Measurements from ENCODE around the gene MRPL10. TPM values are rescaled to one million over a fixed set of nuclear protein-coding genes. Genes with fewer than 3 reads are reported as not detected.

Gene MRPL10
- total RNA-seq, 1 donor from 2014 or later, result 48.2 TPM

- Histone ChIP-seq H3K9ac (no peak overlapping the region), H4K20me1 (ENCODE audit: low read depth) (peaks cover 4% of the 10 kb centered on the region), H3K79me2 (ENCODE audit: low read depth) (no peaks in the 10 kb centered on the region), H3K36me3 (no peaks in the 10 kb centered on the region), H3F3A (ENCODE audit: low read depth) (no peaks in the 10 kb centered on the region), H3K27me3 (peaks cover 23% of the 10 kb centered on the region), H3K4me2 (no peak overlapping the region), H3K27ac (no peak overlapping the region), H3K9me3 (ENCODE audit: low read depth) (no peaks in the 10 kb centered on the region), H3K4me3 (no peak overlapping the region), H2AFZ (replicated peaks) (no peak overlapping the region), H3K4me1 (no peaks in the 10 kb centered on the region)
- Mint-ChIP-seq H3K36me3 (no peaks in the 10 kb centered on the region), H3K27me3 (ENCODE audit: insufficient read depth, low read depth) (peaks cover 29% of the 10 kb centered on the region), H3K9me3 (no peaks in the 10 kb centered on the region), H3K4me1 (no peaks in the 10 kb centered on the region), H3K27ac (no peak overlapping the region), H3K4me3 (no peak overlapping the region)
- TF ChIP-seq EZH2 (IDR thresholded peaks at IDR 0.05), result no peak
- no peak for TF ChIP-seq CTCF (IDR thresholded peaks at IDR 0.05)
- TF ChIP-seq EZH2phosphoT487 (IDR thresholded peaks at IDR 0.05), result no peak
- no peak for DNase-seq (ENCODE audit: low spot score)
Observed at GRCh38 chr17:47801176-47801765, 30.1 kb downstream of the MRPL10 start.

GRCh38 chr17:47800686-47801085 is 30.7 kb downstream of the MRPL10 start:
- Histone ChIP-seq H3K9ac (no peak overlapping the region), H4K20me1 (ENCODE audit: low read depth) (peaks cover 4% of the 10 kb centered on the region), H3F3A (ENCODE audit: low read depth) (no peaks in the 10 kb centered on the region), H3K27me3 (peaks cover 29% of the 10 kb centered on the region), H2AFZ (replicated peaks) (no peak overlapping the region), H3K4me3 (no peak overlapping the region), H3K79me2 (ENCODE audit: low read depth) (no peaks in the 10 kb centered on the region), H3K9me3 (ENCODE audit: low read depth) (no peaks in the 10 kb centered on the region), H3K4me2 (no peak overlapping the region), H3K36me3 (no peaks in the 10 kb centered on the region), H3K27ac (no peak overlapping the region), H3K4me1 (no peaks in the 10 kb centered on the region)
- Mint-ChIP-seq H3K4me1 (no peaks in the 10 kb centered on the region), H3K36me3 (no peaks in the 10 kb centered on the region), H3K4me3 (no peak overlapping the region), H3K9me3 (no peaks in the 10 kb centered on the region), H3K27me3 (ENCODE audit: insufficient read depth, low read depth) (peaks cover 29% of the 10 kb centered on the region), H3K27ac (no peak overlapping the region)
- no peak for DNase-seq (ENCODE audit: low spot score)
- TF ChIP-seq EZH2 (IDR thresholded peaks at IDR 0.05), result no peak
- no peak for TF ChIP-seq CTCF (IDR thresholded peaks at IDR 0.05)
- no peak for TF ChIP-seq EZH2phosphoT487 (IDR thresholded peaks at IDR 0.05)

- peak; percentile 52 for DNase-seq (ENCODE audit: low spot score)
- Mint-ChIP-seq H3K4me3 (no peak overlapping the region), H3K4me1 (no peaks in the 10 kb centered on the region), H3K27me3 (ENCODE audit: insufficient read depth, low read depth) (peaks cover 38% of the 10 kb centered on the region), H3K9me3 (no peaks in the 10 kb centered on the region), H3K27ac (no peak overlapping the region), H3K36me3 (no peaks in the 10 kb centered on the region)
- no peaks in the 10 kb centered on the region for H3K9me3 ChIP-seq (ENCODE audit: low read depth)
- H3K27me3 ChIP-seq, result peaks cover 50% of the 10 kb centered on the region
- H3K4me3 ChIP-seq, result no peak overlapping the region
- H3K4me1 ChIP-seq, result no peaks in the 10 kb centered on the region
- H3K79me2 ChIP-seq (ENCODE audit: low read depth), result no peaks in the 10 kb centered on the region
- H3F3A ChIP-seq (ENCODE audit: low read depth), result no peaks in the 10 kb centered on the region
- H3K9ac ChIP-seq, result no peak overlapping the region
- H3K36me3 ChIP-seq, result no peaks in the 10 kb centered on the region
- no peak overlapping the region for H3K4me2 ChIP-seq
- H2AFZ ChIP-seq (replicated peaks), result no peak overlapping the region
- peaks cover 4% of the 10 kb centered on the region for H4K20me1 ChIP-seq (ENCODE audit: low read depth)
- no peak overlapping the region for H3K27ac ChIP-seq
- TF ChIP-seq EZH2 (IDR thresholded peaks at IDR 0.05) (no peak), EZH2phosphoT487 (IDR thresholded peaks at IDR 0.05) (no peak), CTCF (IDR thresholded peaks at IDR 0.05) (no peak)
Observed at GRCh38 chr17:47797797-47798196, 33.5 kb downstream of the MRPL10 start.

All from neural progenitor cell (in vitro differentiated cells).